ENCODE results near the gene BCAM. TPM values are rescaled to one million over a fixed set of nuclear protein-coding genes. Genes with fewer than 3 reads are reported as not detected.

BCAM gene
- total RNA-seq, 1 experiment from 2014 or later: 73.0 TPM

GRCh38 chr19:44855606-44856005 lies 46.7 kb downstream of the BCAM start:
- Histone ChIP-seq H3K14ac (ENCODE audit: insufficient read depth, low read length) (no peak overlapping the region), H3K27ac (ENCODE audit: insufficient read length, low read depth, low read length) (no peak overlapping the region), H4K91ac (ENCODE audit: insufficient read length, low read depth, low read length) (no peak overlapping the region), H2BK20ac (ENCODE audit: low read depth, low read length, poor library complexity, severe bottlenecking) (no peak overlapping the region), H3K79me1 (ENCODE audit: insufficient read depth, low read depth, low read length, poor library complexity, severe bottlenecking) (peaks cover 11% of the 10 kb centered on the region), H3T11ph (ENCODE audit: low read length) (no peak overlapping the region), H2AFZ (ENCODE audit: low read length) (no peak overlapping the region), H3K9me3 (ENCODE audit: control insufficient read depth, low read depth, low read length) (no peaks in the 10 kb centered on the region), H3K79me2 (ENCODE audit: insufficient read depth, low read length) (peaks cover 16% of the 10 kb centered on the region; the same call in 1 of the 2 replicates), H2BK5ac (ENCODE audit: insufficient read length, low read length) (no peak overlapping the region), H3K18ac (ENCODE audit: insufficient read length, low read depth, low read length) (no peak overlapping the region), H3K4ac (ENCODE audit: low read depth, low read length) (no peak overlapping the region), H4K8ac (replicated peaks; ENCODE audit: insufficient read length, low read depth, low read length) (no peak overlapping the region), H4K20me1 (ENCODE audit: control insufficient read depth, insufficient read depth, insufficient read length) (no peaks in the 10 kb centered on the region), H3K23me2 (ENCODE audit: insufficient read length, low read depth, low read length, poor library complexity, severe bottlenecking) (no peaks in the 10 kb centered on the region), H4K5ac (ENCODE audit: insufficient read length, low read depth, low read length) (no peak overlapping the region), H3K23ac (ENCODE audit: insufficient read length, low read depth, low read length) (no peak overlapping the region), H3K9ac (ENCODE audit: extremely low read depth, insufficient read length, low read length) (no peak overlapping the region), H2AK5ac (ENCODE audit: insufficient read length, low read length) (no peak overlapping the region), H2BK12ac (ENCODE audit: insufficient read length, low read depth, low read length) (no peak overlapping the region), H3K27me3 (ENCODE audit: insufficient read depth, low read length) (no peaks in the 10 kb centered on the region), H3K4me1 (ENCODE audit: insufficient read depth, low read length) (no peaks in the 10 kb centered on the region), H2BK120ac (ENCODE audit: low read depth, low read length, poor library complexity, severe bottlenecking) (no peak overlapping the region), H3K4me2 (ENCODE audit: insufficient read depth, insufficient read length, low read length) (no peak overlapping the region), H3K56ac (ENCODE audit: insufficient read length, low read depth, low read length) (no peak overlapping the region), H2BK15ac (ENCODE audit: low read depth, low read length) (no peak overlapping the region)
- H3K27me3 Mint-ChIP-seq (ENCODE audit: low read depth): no peaks in the 10 kb centered on the region
- no peak overlapping the region for H3K4me3 Mint-ChIP-seq
- TF ChIP-seq, protein P1, sequence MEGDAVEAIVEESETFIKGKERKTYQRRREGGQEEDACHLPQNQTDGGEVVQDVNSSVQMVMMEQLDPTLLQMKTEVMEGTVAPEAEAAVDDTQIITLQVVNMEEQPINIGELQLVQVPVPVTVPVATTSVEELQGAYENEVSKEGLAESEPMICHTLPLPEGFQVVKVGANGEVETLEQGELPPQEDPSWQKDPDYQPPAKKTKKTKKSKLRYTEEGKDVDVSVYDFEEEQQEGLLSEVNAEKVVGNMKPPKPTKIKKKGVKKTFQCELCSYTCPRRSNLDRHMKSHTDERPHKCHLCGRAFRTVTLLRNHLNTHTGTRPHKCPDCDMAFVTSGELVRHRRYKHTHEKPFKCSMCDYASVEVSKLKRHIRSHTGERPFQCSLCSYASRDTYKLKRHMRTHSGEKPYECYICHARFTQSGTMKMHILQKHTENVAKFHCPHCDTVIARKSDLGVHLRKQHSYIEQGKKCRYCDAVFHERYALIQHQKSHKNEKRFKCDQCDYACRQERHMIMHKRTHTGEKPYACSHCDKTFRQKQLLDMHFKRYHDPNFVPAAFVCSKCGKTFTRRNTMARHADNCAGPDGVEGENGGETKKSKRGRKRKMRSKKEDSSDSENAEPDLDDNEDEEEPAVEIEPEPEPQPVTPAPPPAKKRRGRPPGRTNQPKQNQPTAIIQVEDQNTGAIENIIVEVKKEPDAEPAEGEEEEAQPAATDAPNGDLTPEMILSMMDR (conservative IDR thresholded peaks at IDR 0.05): no peak
- WGBS (ENCODE audit: extremely low coverage, insufficient read length, low lambda C conversion rate): no CpG with 5 or more reads among the region's 1 CpG
- H3K9me3 Mint-ChIP-seq: no peaks in the 10 kb centered on the region
- DNase-seq: no peak
- H3K27ac Mint-ChIP-seq: 0 out of 7 replicates have a peak overlapping the region, but pooled peaks of 1 of the 3 experiments have one; percentile 30
- peaks cover 11 to 52% (median 50%) of the 10 kb centered on the region in 3 experiments for H3K36me3 Mint-ChIP-seq (ENCODE audit: insufficient read depth in 1 of 3, low read depth in 3 of 3)
- H3K4me1 Mint-ChIP-seq: peaks cover 10 to 23% of the 10 kb centered on the region in 2 experiments

Measured in H9 (cell line).